NCI-H187 treated with DMSO at 0.1 percent for 48 hours (cell line): ENCODE measurements around the gene SERPINA5.
"Not testable (repeated sequence)": the region's sequence is repeated elsewhere in the genome, so short reads cannot be mapped to it uniquely, and the experiment has no call there.

Experiments
- DNase-seq: peaks from one replicate; lab custom pipeline; 2025; lab: John Stamatoyannopoulos, UW

Gene SERPINA5

DNA sequence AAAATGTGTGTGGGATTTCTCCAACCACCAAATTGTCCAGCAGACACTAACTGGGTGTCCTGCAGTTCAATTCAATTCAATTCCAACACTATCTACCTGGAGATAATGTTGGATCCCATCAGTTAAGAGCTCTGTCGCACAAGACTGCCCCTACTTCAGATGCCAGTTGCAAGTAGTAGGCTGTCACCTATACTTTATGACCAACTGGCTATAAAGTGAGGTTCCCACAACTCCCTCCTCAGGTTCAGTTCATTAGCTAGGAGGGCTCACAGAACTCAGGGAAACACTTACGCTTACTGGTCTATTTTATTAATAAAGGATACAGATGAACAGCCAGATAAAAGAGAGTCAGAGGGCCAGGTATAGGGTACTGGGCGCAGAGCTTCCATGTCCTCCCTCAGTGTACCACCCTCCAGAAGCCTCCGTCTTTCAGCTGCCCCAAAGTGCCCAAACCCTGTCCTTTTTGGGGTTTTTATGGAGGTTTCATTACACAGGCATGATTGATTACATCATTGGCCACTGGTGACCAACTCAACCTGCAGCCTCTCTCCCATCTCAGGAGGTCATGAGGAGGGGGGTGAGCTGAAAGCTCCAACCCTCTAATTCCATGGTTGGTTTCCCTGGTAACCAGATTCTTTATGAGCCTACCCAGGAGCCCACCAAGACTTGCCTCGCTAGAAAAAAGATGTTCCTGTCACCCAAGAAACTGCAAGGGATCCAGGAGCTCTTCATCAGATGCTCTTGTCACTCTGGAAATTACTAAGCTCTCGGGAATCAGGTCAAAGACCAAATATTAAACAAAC, 7.5 kb upstream of the SERPINA5 start:
- DNase-seq, result no peak

DNA sequence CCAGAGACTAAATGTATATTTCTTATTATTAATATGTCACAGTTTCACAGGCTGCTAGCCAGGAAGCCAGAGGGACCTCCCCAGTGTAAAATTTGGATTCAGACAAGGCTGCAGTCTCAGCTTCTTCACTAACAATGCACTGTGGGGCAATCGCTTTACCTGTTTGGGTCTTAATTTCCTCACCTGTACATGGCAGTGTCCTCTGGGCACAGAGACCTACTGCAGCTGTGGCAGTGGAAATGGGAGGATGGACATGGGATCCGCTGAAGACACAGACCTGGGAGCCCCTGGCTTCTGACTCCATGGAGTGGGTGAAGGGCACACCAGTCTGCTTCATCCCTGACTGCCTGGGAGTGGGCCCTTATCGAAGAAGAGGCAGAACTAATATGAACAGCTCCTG, 6.9 kb upstream of the SERPINA5 start:
- no peak for DNase-seq

DNA sequence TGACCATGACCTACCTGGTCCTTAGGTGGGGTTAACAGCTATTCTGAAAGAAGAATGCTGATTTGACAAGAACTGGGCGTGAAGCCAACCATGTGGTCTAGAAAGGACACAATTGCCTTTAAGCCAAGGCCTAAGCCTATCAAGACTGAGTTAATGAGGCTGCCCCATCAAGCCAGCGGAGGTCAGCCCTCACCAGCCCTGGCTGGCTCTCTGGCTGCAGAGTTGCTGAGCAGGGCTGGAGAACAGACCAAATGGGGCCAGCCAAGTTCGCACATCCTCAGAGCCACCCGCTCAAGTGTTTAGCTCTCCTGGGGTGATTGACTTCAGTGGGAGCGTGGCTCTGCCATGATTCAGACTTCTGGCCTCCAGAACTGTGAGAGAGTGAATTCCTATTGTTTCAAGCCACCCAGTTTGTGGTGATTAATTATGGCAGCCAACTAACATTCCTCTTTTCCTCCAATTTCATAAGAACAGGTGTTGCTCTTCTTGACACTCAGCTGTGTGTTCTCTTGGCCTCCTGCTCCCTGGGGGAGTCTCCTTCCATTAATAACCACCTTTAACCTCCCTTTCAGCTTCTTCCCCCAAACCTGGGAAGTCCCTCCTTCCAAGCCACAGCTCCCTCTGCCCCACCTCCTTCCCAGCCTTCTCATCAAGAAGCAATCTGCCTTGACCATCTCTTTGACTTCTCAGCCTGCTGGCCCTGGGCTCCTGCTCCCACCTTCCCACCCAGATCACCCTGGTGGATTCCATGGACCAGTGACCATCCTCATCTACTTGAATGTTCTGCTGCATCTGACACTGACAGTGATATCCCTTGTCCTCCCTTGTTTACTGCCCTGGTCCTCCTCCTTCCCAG, 5.3 kb upstream of the SERPINA5 start:
- DNase-seq, result no peak

DNA sequence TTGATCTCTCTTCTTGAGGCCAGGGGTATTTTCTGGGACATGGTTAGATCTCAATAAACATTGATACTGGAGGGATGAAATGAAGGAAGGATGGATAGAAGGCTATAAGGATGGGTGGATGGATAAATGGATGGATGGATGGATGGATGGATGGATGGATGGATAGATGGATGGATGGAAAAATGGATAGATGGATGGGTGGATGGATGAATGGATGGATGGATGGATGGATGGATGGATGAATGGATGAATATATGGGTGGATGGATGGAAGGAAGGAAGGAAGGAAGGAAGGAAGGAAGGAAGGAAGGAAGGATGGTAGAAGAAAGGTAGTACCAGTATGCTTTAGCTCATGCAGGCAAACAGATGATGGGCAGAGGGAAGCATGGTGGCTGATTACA, 3.8 kb upstream of the SERPINA5 start:
- DNase-seq, result not testable (repeated sequence)

DNA sequence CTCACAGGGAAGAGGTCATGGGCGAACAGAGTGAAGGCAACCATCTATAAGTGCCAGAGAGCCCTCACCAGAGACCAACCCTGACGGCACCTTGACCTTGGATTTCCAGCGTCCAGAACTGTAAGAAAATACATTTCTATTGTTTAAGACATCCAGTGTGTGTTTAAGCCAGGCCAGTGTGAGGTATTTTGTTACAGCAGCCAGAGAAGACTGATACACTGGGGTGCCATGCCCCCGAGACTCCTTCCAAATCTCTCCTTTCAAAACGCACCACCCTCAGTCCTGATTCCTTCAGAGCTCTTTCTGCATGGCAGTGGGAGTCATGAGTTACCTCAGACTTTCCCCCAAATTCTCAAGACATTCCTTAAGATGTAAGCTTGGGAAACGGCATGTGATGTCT, 2.5 kb upstream of the SERPINA5 start:
- DNase-seq, result no peak

DNA sequence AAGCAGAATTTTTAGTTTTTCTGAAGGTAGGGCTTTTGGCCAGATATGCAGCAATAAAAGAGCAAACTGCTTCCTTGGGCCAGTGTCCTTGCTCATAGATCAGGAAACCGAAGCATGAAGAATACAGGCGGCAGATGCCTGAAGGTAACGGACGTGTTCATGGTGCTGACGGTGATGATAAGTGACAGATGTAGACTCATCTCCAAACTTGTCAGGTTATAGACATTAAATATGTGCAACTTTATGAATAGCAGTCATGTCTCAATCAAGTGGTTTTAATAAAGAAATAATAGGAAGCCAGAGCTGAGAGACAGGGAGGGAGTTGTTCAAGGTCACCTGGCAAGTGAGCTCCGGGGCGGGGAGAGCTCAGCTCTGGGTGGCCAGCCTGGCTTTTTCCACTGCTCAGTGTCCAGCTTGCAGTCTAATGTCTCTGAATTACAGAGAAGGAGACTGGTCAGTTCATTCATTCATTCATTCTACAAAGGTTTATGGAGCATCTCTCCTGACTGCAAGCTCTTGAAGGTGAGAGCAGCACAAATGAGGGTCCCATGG, 1.0 kb downstream of the SERPINA5 start:
- DNase-seq, result no peak

DNA sequence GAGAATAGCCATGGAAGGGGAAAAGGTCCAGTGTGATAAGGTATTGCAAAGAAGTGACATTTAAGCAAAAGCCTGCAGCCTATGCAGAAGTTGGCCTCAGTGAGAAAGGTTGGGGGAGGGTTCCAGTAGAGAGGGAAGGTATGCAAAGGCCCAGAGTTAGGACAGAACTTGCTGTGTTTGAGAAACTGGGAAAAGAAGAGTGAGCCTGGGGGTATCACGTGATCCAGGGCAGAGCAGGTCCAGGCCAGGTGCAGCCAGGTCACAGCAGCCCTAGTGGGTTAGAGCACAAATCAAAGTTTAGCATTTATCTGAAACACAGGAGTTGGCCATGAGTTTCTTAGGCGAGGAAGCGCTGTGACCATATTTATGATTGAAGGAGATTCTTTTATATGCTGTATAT, 1.6 kb downstream of the SERPINA5 start:
- no peak for DNase-seq

DNA sequence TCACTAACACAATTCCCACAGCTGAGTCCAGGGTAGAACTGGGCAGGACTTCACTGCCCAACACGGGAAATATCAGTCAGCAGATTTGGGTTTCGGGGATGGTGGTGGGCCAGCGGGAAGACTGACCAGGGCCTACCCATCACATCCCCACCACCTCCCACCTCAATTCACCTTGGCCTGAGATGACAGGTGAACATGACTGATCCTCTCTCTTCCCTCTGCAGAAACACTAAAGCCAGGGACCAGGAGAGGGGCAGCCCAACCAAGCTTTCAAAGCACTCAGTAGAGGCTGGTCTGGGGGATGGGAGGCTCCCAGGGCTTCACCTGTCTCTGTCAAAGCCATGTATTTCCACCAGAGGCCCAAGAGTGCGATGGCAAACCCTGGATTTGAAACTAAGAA, 2.3 kb downstream of the SERPINA5 start:
- DNase-seq, result no peak

DNA sequence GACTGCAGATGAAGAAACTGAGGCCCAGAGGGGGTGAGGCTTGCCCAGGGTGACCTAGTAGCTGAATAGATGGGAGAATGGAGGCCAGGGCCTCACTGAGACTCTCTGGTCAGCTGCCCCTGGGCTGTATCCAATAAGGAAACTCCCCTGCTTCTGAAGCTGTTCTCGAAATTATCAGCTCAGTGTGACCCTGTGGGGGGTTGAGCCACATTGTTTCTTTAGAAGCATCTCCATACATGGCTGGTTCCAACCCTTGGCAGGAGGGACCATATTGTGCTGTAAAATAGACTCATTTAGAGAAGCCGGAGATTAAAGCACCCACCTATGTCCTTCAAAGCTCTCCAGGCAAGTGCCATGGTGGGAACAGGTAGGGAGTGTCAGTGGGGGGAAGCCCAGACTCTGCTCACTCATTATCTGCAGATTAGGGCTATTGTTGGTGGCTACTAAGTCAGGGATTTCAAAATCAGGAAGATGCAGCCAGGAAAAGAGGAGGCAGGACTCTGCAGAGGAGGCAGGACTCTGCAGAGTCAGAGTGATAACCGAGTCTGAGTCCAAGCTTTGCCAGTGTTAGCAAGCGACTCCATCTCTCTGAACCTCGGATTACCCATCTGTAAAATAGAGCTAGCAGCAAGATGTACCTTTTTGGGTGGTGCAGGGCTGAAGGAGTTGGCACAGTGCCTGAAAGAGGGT, 3.5 kb downstream of the SERPINA5 start:
- DNase-seq, result no peak

DNA sequence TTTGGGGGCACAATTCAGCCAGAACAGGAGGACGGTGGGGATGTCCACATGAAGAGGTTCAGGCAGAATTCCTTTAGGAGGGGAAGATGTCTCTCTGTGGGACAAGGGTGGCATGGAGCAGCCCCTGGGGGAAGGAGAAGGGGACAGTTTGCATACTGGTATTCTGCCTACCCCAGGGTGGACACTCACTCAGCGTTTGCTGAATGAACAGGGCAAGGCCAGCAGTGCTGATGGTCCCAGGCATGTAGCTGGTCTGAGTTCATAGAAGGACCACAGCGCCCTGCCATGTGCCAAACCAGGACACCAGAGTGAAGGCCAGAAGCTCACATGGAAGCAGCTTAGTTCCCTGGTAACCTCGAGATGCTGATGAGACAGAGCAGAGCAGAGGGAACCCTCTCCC, 5.4 kb downstream of the SERPINA5 start:
- DNase-seq, result no peak

DNA sequence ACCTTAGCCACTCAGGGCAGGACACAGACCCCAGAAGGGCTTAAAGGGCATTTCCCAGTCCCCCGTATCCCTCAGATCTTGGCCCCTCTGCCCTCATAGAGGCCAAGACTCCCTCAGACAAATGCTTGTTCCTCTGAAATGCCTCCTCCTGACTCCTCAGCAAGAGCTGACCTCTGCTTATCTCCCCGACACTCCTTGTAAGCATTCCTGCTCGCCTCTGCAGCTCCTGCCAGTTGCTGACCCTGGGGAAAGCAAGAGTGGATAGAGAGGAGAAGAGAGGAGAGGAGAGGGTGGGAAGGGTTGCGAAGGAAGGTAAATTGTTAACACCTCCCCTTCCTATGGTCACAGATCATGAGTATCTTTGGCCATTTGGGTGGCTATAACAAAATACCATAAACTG, 7.1 kb downstream of the SERPINA5 start:
- no peak for DNase-seq

DNA sequence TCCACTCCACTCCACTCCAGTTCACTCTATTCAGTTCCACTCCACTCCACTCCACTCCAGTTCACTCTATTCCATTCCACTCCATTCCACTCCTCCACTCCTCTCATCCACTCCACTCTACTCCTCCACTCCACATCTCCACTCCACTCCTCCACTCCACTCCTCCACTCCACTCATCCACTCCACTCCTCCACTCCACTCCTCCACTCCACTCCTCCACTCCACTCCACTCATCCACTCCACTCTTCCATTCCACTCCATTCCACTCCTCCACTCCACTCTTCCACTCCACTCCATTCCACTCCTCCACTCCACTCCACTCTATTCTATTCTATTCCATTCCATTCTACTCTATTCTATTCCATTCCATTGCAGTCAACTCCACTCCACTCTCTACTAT, 9.8 kb downstream of the SERPINA5 start:
- no peak for DNase-seq

DNA sequence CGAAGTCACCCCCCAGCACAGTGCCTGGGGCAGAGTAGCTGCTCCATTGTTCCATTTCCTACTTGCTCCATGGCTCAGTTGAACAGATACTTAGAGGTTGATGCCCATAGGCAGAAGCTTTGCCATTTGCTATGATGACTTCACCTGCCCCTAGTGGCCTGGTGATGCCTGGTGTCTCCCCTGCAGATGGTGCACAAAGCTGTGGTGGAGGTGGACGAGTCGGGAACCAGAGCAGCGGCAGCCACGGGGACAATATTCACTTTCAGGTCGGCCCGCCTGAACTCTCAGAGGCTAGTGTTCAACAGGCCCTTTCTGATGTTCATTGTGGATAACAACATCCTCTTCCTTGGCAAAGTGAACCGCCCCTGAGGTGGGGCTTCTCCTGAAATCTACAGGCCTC, 10.6 kb downstream of the SERPINA5 start:
- no peak for DNase-seq

DNA sequence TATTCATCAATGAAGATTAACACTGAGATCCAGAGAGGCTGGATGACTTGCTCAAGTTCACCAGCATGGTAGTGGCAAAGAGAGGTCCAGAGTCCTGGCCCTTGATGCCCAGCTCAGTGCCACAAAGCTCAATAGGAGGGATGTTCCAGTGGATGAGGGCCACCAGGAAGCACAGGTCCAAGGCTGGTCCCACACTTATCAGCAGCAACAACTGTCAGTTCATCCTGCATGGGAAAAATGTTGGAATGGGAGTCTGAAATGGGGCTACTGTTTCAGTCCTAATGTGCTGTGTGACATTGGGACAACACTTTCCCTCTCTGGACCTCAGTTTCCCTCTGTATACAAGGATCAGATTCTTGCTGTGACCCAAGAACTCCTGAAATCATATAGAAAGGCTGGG, 11.2 kb downstream of the SERPINA5 start:
- no peak for DNase-seq

DNA sequence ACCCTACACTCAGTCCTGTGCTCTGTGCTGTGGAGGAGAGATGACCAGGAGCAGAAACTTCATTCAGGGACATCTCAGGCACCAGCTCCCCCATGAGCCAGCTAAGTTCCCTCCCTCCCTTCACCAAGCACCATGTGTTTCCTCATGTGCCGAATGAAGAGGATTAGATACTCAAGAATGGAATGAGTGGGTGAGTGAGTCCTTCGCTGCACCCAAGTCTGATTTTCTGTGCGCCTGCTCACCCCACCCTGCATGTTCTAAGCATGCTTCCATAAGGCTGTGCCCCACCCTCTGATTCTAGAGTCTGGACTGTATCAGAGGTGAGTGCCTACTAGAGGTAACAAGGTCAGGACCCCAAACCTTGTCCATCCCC, 12.1 kb downstream of the SERPINA5 start:
- no peak for DNase-seq

DNA sequence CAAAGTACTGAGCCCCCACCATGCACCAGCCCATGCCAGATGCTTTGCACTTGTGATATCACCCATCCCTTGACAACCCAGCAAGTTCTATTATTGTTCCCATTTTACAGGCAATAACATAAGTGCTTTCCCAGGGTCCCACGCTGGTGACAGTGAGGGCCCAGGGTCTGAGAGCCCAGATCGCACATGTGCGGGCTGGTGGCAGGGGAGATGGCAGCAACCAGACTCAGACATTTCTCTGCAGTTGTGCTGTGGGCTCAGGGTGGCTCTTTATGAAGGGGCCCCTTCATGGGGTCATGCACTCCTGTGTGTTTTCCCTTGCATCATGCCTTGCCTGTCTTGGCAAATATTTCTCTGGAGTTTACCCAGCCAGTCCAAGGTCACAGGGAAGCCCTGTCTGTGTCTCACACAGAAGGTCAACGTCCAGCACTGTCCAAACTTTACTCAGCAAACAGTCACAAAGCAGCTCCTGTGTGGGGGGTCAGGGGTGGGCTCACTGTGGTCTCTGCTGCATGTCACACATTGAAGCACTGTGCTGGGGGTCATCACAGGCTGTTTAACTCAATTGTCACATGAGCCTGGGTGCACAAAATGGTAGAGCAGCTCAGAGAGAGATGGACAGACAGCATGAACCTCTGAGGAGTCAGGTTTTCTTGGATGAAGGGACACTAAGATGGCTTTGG, 12.7 kb downstream of the SERPINA5 start:
- no peak for DNase-seq

DNA sequence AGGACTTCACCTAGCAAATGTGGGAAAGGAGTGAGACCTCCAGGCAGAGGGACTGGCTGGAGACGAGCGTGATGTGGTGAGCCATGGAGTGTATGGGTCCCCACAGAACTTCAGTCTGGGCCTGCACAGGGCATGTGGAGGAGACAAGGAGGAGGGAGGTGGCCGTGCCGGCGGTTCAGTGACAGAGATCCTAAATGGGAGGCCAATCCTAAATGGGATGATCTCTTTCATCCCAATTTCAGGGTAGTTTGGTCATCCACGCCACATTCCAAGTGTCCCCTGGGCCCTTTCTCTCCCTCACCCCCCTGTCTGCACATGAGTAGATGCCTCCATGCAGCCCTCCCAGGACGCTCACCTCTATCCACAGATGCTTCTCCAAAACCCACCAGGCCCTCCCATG, 13.2 kb downstream of the SERPINA5 start:
- DNase-seq, result no peak

DNA sequence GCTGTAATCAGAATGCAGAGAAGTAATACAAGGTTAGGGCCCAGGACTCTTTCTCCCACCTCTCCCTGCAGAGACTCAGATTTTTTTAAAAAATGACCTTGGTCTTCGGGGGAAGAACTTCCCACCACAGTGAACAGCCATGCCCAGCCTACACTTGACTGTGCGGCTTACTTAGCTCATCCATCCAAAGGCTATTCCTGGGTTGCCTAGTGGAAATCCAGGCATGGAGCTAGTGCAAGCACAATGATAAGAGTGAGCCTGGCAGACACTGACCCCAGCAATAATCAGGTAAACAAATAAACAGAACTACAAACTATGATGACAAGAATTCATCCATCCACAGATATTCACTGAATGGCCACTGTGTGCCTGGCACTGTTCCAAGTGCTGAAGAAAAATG, 14.7 kb downstream of the SERPINA5 start:
- DNase-seq, result no peak

DNA sequence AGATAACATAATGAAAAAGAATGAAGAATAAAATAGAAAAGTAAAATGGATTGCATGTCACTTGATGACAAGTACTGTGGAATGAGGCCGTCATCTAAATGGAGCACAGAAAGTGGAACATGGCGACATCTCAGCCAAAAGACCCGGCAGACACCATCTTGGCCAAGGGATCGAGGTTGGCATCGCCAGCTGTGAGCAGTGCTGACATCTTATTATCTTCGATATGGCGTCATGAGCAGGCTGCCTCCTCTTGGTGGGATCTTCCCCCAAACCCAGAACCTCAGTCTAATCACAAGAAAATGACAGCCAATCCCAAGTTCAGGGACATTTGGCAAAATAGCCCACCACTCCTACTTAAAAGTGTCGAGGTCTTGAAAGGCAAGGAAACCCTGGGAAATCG, 15.1 kb downstream of the SERPINA5 start:
- no peak for DNase-seq

DNA sequence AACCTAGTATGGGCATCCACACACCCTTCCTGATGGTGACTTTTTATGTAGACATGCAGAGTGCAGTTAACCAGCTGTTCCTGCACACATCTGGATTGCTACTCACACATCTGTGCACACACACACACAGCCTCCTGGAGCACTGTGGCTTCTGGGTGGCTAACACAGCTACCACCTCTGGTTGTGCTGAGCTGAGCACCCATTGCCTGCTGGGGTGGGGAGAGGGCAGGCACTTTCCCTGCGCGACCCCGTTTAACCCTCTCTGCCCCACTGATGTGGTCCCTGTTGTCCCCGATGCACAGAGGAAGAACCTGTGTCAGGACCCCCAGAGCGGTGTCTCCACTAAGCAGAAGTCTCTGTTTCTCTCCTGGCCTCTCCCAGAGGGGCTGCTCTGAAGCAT, 16.6 kb downstream of the SERPINA5 start:
- DNase-seq, result no peak

DNA sequence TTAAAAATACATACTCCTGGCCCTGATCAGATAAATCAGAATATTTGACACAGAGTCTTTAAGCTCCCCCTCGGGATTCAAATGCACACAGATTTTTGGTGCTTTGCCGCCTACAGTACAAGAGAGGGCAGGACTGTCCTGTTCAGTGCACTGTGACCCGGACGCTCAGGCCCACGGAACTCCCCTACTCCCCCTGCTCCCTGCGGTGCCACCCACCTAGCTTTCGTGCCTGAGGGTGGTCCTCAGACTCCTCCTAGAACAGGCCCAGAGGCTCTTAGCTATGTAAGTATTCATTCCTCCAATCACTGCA, 17.2 kb downstream of the SERPINA5 start:
- DNase-seq, result no peak
